CD4-positive, CD25-positive, alpha-beta regulatory T cell (primary cell): ENCODE results near the gene EXOSC2. TPM values are rescaled to one million over a fixed set of nuclear protein-coding genes. Genes with fewer than 3 reads are reported as not detected.
A peak's percentile ranks its signal among the peaks of the same experiment; 100 is the strongest.

Experiments used
- ATAC-seq, 2 donors: fragments of 150-1000 bp; cut with Tn5 transposase; one replicate each; pipeline ENCODE4 v1.10.0; 2021; ENCODE audit warnings: low read depth in 2 of 2, moderate number of reproducible peaks in 2 of 2, moderate library complexity in 1 of 2
- DNase-seq, 3 donors: peaks; one replicate each; pipeline versions ENCODE4 v3.0.0 to v3.0.0-alpha.2; 2012 to 2022; ENCODE audit warnings: mixed read lengths in 1 of 3
- H3K27ac ChIP-seq: one replicate; pipeline ENCODE4 v1.7.0; 2013; ENCODE audit warnings: mild to moderate bottlenecking, low read length; ENCODE audit not compliant: insufficient read depth, poor library complexity, severe bottlenecking
- H3K27me3 ChIP-seq: one replicate; pipeline ENCODE4 v1.7.0; 2013; ENCODE audit warnings: low read length; ENCODE audit not compliant: control insufficient read depth, insufficient read depth
- H3K36me3 ChIP-seq: one replicate; pipeline ENCODE4 v1.7.0; 2013; ENCODE audit warnings: mild to moderate bottlenecking, low read length, moderate library complexity; ENCODE audit not compliant: control insufficient read depth, insufficient read depth
- H3K4me1 ChIP-seq: 2 replicates; pipeline ENCODE4 v1.7.0; 2013; ENCODE audit warnings: mild to moderate bottlenecking, low read length; ENCODE audit not compliant: insufficient read depth, control insufficient read depth, poor library complexity, severe bottlenecking
- H3K4me3 ChIP-seq: one replicate; pipeline ENCODE4 v1.7.0; 2013; ENCODE audit warnings: low read depth, mild to moderate bottlenecking, low read length, moderate library complexity
- H3K9me3 ChIP-seq, 2 experiments: 1 replicate in 1 of 2; 2 replicates in 1 of 2; pipeline ENCODE4 v1.7.0; 2013; ENCODE audit warnings: low read length in 2 of 2, mild to moderate bottlenecking in 1 of 2, moderate library complexity in 1 of 2; ENCODE audit not compliant: control insufficient read depth in 2 of 2
- H3K27ac Mint-ChIP-seq, 3 donors: one replicate each; pipeline ENCODE4 v1.8.0; 2020 to 2022; ENCODE audit warnings: mild to moderate bottlenecking in 3 of 3, mixed read lengths in 3 of 3, moderate library complexity in 2 of 3
- H3K27me3 Mint-ChIP-seq: one replicate; pipeline ENCODE4 v1.8.0; 2022; ENCODE audit warnings: mild to moderate bottlenecking, mixed read lengths
- H3K36me3 Mint-ChIP-seq: one replicate; pipeline ENCODE4 v1.8.0; 2020; ENCODE audit warnings: mixed read lengths
- H3K4me1 Mint-ChIP-seq, 4 donors: one replicate each; pipeline ENCODE4 v1.8.0; 2020 to 2022; ENCODE audit warnings: mixed read lengths in 4 of 4, mild to moderate bottlenecking in 1 of 4
- H3K4me3 Mint-ChIP-seq, 4 donors: one replicate each; pipeline ENCODE4 v1.8.0; 2020 to 2022; ENCODE audit warnings: mild to moderate bottlenecking in 4 of 4, mixed read lengths in 4 of 4, moderate library complexity in 3 of 4
- H3K9me3 Mint-ChIP-seq, 7 donors: one replicate each; pipeline ENCODE4 v1.8.0; 2020 to 2022; ENCODE audit warnings: mixed read lengths in 7 of 7, mild to moderate bottlenecking in 3 of 7, moderate library complexity in 2 of 7
- polyA plus RNA-seq, 4 donors: library from polyadenylated mRNA; unstranded; fragments of 300-500 nt; fragmentation: Illumina TruSeq; gene quantifications; one replicate each; pipeline ENCODE4 v1.2.3, GENCODE V29; 2021
- total RNA-seq: library from RNA; stranded (reverse); gene quantifications from one replicate; pipeline ENCODE4 v1.2.3, GENCODE V29; 2022

Gene EXOSC2
- total and polyA plus RNA-seq, 5 donors from 2014 or later: 24.1 to 47.1 (median 28.6) TPM

GRCh38 chr9:130669965-130670364, 23.6 kb upstream of the EXOSC2 start:
- no peak overlapping the region for H3K27ac ChIP-seq
- H3K9me3 ChIP-seq: no peaks in the 10 kb centered on the region
- no peaks in the 10 kb centered on the region for H3K9me3 Mint-ChIP-seq
- DNase-seq (no peak), ATAC-seq (no peak)
- H3K36me3 Mint-ChIP-seq: no peaks in the 10 kb centered on the region
- no peak overlapping the region for H3K4me3 Mint-ChIP-seq
- H3K4me1 Mint-ChIP-seq: peaks cover 0 to 10% (median 5%) of the 10 kb centered on the region in 4 donors
- H3K27ac Mint-ChIP-seq: no peak overlapping the region
- H3K4me1 ChIP-seq: peaks cover 14% of the 10 kb centered on the region
- peaks cover 48% of the 10 kb centered on the region for H3K27me3 Mint-ChIP-seq
- H3K4me3 ChIP-seq: no peak overlapping the region
- H3K36me3 ChIP-seq: no peaks in the 10 kb centered on the region
- peaks cover 12% of the 10 kb centered on the region for H3K27me3 ChIP-seq

- H3K4me1 Mint-ChIP-seq: peaks cover 0 to 5% (median 1%) of the 10 kb centered on the region in 4 donors
- H3K27me3 ChIP-seq: peaks cover 8% of the 10 kb centered on the region
- peak overlapping the region in 1 of 4 donors; percentile 51 for H3K4me3 Mint-ChIP-seq
- DNase-seq (no peak), ATAC-seq (no peak)
- H3K9me3 Mint-ChIP-seq: no peaks in the 10 kb centered on the region
- H3K4me3 ChIP-seq: no peak overlapping the region
- H3K9me3 ChIP-seq: no peaks in the 10 kb centered on the region
- H3K27ac ChIP-seq: no peak overlapping the region
- H3K4me1 ChIP-seq: peaks cover 11% of the 10 kb centered on the region
- H3K27ac Mint-ChIP-seq: no peak overlapping the region
- no peaks in the 10 kb centered on the region for H3K36me3 Mint-ChIP-seq
- H3K36me3 ChIP-seq: no peaks in the 10 kb centered on the region
- H3K27me3 Mint-ChIP-seq: peaks cover 43% of the 10 kb centered on the region
Observed at GRCh38 chr9:130670644-130671043, 22.9 kb upstream of the EXOSC2 start.

GRCh38 chr9:130672466-130672865, 21.1 kb upstream of the EXOSC2 start:
- H3K27ac Mint-ChIP-seq: no peak overlapping the region
- no peaks in the 10 kb centered on the region for H3K9me3 ChIP-seq
- H3K4me3 Mint-ChIP-seq: no peak overlapping the region
- no peak overlapping the region for H3K27ac ChIP-seq
- no peaks in the 10 kb centered on the region for H3K9me3 Mint-ChIP-seq
- H3K4me1 Mint-ChIP-seq: peaks cover 0 to 5% (median 0%) of the 10 kb centered on the region in 4 donors
- no peaks in the 10 kb centered on the region for H3K4me1 ChIP-seq
- H3K27me3 ChIP-seq: peaks cover 6% of the 10 kb centered on the region
- ATAC-seq (no peak), DNase-seq (no peak)
- H3K36me3 Mint-ChIP-seq: no peaks in the 10 kb centered on the region
- H3K36me3 ChIP-seq: no peaks in the 10 kb centered on the region
- peaks cover 31% of the 10 kb centered on the region for H3K27me3 Mint-ChIP-seq
- H3K4me3 ChIP-seq: no peak overlapping the region

- no peaks in the 10 kb centered on the region for H3K9me3 Mint-ChIP-seq
- no peaks in the 10 kb centered on the region for H3K36me3 Mint-ChIP-seq
- no peaks in the 10 kb centered on the region for H3K4me1 ChIP-seq
- H3K4me3 ChIP-seq: no peak overlapping the region
- peaks cover 28% of the 10 kb centered on the region for H3K27me3 Mint-ChIP-seq
- H3K27ac ChIP-seq: no peak overlapping the region
- peaks cover 0 to 5% (median 0%) of the 10 kb centered on the region in 4 donors for H3K4me1 Mint-ChIP-seq
- peaks cover under 1% of the 10 kb centered on the region for H3K27me3 ChIP-seq
- H3K4me3 Mint-ChIP-seq: no peak overlapping the region
- H3K36me3 ChIP-seq: no peaks in the 10 kb centered on the region
- no peak overlapping the region for H3K27ac Mint-ChIP-seq
- DNase-seq: no peak
- ATAC-seq: no peak
- no peaks in the 10 kb centered on the region for H3K9me3 ChIP-seq
Observed at GRCh38 chr9:130672933-130673615, 20.5 kb upstream of the EXOSC2 start.

- Histone ChIP-seq H3K27ac (no peak overlapping the region), H3K4me3 (no peak overlapping the region), H3K36me3 (no peaks in the 10 kb centered on the region), H3K9me3 (no peaks in the 10 kb centered on the region), H3K27me3 (no peaks in the 10 kb centered on the region), H3K4me1 (no peaks in the 10 kb centered on the region)
- Mint-ChIP-seq H3K4me1 (peaks cover 0 to 5% (median 0%) of the 10 kb centered on the region in 4 donors), H3K36me3 (no peaks in the 10 kb centered on the region), H3K27ac (no peak overlapping the region), H3K27me3 (peaks cover 20% of the 10 kb centered on the region), H3K9me3 (no peaks in the 10 kb centered on the region), H3K4me3 (no peak overlapping the region)
- ATAC-seq (no peak), DNase-seq (no peak)
Observed at GRCh38 chr9:130675396-130675795, 18.2 kb upstream of the EXOSC2 start.

- H3K36me3 Mint-ChIP-seq: no peaks in the 10 kb centered on the region
- H3K27ac Mint-ChIP-seq: no peak overlapping the region
- no peaks in the 10 kb centered on the region for H3K36me3 ChIP-seq
- H3K4me3 Mint-ChIP-seq: no peak overlapping the region
- H3K9me3 ChIP-seq: no peaks in the 10 kb centered on the region
- H3K27me3 Mint-ChIP-seq: peaks cover 17% of the 10 kb centered on the region
- peaks cover 13% of the 10 kb centered on the region for H3K4me1 ChIP-seq
- no peaks in the 10 kb centered on the region for H3K27me3 ChIP-seq
- H3K9me3 Mint-ChIP-seq: no peaks in the 10 kb centered on the region
- no peak for DNase-seq
- no peak overlapping the region for H3K4me3 ChIP-seq
- H3K4me1 Mint-ChIP-seq: peaks cover 0 to 3% (median 1%) of the 10 kb centered on the region in 4 donors
- no peak overlapping the region for H3K27ac ChIP-seq
- ATAC-seq: no peak
Observed at GRCh38 chr9:130677252-130677651, 16.3 kb upstream of the EXOSC2 start.

- no peaks in the 10 kb centered on the region for H3K36me3 ChIP-seq
- H3K27ac ChIP-seq: no peak overlapping the region
- ATAC-seq (peak; percentile 41 to 53), DNase-seq (peak in 2 of 3 donors; percentile 14 to 58)
- H3K27me3 ChIP-seq: peaks cover 3% of the 10 kb centered on the region
- Mint-ChIP-seq H3K4me1 (peaks cover 0 to 16% (median 4%) of the 10 kb centered on the region in 4 donors), H3K36me3 (no peaks in the 10 kb centered on the region), H3K4me3 (peak overlapping the region; percentile 40 to 73 (median 66)), H3K9me3 (no peaks in the 10 kb centered on the region), H3K27ac (no peak overlapping the region), H3K27me3 (peaks cover 33% of the 10 kb centered on the region)
- peaks cover 4 to 6% of the 10 kb centered on the region in 2 experiments for H3K9me3 ChIP-seq
- peaks cover 17% of the 10 kb centered on the region for H3K4me1 ChIP-seq
- no peak overlapping the region for H3K4me3 ChIP-seq
Observed at GRCh38 chr9:130680836-130681768, 12.5 kb upstream of the EXOSC2 start.
